HG02981 (cell line): Measurements from ENCODE around the gene GLCE.
"Not testable (repeated sequence)": the region's sequence is repeated elsewhere in the genome, so short reads cannot be mapped to it uniquely, and the experiment has no call there.

Source experiments
- ATAC-seq: cut with Tn5 transposase; IDR thresholded peaks from one replicate; pipeline ENCODE4 v1.9.1; 2021; ENCODE audit warnings: mild to moderate bottlenecking, moderate library complexity; ENCODE audit not compliant: unreplicated experiment

Gene GLCE

DNA sequence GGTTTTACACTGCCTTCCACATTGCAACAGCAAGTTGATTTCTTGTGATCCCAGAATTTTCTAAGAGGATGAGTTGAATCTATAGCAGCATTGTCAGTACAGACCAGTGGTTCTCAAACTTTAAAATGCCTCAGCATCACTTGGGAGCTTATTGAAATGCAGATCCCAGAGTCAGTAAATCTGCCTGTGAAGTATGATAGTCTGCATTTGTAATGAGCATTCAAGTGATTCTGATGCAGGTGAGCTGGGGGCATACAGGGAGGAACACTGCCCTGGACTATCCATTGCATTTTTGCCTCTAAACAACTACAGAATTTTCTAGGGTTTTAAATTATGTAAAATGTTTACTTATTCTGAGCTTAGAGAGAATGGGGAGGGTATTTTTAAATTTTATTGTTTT is 110.8 kb downstream of the GLCE start:
- no peak for ATAC-seq

GRCh38 chr15:69272139-69272538 is 111.7 kb downstream of the GLCE start:
- no peak for ATAC-seq

GRCh38 chr15:69272891-69273290 is 112.5 kb downstream of the GLCE start:
- no peak for ATAC-seq

DNA sequence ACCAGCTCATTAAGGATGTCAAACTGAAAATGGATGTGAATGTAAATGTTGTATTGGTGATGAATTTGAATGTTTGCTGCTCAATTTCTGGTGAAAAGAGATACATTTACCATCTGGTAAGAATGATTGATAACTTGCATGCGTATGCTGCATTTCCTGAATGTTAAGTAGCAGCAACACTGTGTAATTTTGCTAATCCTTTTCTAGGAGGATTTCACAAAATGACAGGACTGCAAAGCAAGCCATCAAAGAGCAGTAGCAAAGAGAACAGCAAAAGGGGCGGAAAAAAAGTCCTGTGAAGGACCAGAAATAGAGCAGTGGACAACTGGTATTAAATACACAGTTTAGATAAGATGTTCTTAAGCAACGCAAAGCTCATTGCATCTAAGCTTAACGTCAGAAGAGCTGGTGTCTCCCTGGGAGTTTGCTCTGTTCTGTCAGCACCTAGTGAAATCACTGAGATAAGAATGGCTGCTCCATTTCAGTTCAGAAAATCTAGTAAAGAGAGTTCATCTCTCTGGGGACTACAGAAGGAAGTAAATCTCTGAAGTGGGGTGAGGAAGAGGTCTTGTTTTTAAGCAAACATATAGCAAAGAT is 114.7 kb downstream of the GLCE start:
- ATAC-seq = no peak

DNA sequence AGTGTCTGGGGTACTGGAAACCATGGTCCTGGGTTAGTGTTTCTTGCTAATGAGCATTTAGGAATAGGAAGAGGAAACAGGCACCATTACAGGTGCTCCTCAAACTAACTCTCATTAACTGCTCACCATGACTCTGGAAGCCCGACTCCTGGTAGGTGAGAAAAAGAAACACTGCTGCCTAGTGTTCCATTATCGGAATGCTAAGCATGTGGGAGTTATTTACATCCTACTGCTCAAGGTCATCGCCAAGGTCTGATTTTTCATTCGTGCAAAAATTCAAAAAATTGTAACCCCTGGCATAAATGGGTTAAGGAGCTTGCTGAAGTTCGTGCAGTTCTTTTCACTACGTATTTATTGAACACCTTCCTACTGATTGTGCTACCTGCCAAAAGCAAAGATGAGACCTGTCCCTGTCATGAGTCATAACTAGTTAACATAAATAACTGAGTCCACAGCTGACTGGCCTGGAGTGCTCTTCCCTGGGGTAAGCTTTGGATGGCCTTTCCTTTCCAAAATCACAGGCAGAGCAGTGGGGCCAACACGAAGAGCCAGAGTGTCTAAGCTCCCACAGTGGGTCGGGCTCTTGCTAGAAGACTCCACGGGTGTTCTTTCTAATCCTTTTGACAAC is 115.6 kb downstream of the GLCE start:
- ATAC-seq = no peak

GRCh38 chr15:69277316-69277715 is 116.9 kb downstream of the GLCE start:
- no peak for ATAC-seq

- ATAC-seq = no peak
Measured at GRCh38 chr15:69279636-69280035, 119.2 kb downstream of the GLCE start.

DNA sequence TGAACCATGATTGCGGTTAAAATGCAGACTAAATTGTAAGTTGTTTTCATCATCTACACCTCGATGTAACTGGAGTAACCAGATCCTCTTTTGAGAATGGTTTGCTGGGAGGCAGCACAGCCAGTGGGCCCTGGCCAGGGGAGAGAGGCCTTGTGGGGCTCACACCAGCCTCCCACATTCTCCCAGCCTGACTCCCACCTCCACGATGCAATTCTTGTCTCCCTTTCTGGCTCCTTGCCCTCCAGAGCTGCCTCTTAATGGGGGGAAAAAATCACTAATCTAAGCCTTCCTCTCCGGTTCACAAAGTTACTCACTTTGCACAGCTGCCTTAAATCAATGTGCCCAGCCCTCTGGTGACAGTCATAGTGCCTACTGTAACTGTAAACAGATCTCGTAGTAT is 120.3 kb downstream of the GLCE start:
- no peak for ATAC-seq

GRCh38 chr15:69282104-69282743 is 121.8 kb downstream of the GLCE start:
- ATAC-seq = no peak

- no peak for ATAC-seq
Measured at GRCh38 chr15:69285834-69286233, 125.4 kb downstream of the GLCE start.

- ATAC-seq = no peak
Measured at GRCh38 chr15:69288011-69288410, 127.6 kb downstream of the GLCE start.

DNA sequence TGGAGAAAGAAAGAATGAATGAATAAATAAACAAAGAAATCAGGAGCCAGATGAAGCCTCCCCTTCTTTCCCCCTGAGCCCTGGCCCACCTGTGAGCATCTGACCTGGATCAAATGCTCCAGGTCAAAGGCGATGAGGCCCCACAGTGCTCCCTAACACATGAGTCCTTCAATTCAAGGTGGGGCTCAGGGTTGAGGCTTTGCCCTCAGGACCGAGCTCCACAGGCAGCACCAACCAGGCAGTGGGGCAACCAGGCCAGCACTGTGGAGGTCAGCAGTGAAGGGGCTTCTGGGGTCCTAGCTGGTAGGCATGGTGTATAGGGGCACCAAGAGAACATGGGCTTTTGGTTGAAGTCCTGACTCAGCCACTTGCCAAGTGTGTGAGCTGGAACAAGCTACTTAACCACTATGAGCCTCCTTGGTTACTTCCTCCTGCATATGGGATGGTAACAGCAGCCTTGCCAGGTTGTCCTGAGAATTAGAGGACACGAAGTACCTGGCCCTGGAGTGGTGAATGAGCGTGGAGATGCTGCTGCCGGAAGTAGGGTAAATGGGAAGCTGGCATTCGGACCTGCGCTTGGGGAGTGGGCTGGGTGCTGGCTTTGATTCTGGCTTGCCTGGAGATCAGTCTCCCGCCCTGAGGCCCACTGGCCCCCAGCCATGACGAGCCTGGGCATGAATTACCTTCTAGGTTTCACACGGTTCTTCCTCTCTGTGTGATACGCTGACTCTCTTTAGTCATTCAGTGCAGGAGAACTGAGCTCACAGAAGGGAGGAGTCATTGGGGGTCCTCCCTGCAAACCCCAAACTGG is 128.3 kb downstream of the GLCE start:
- ATAC-seq = no peak

GRCh38 chr15:69289342-69290146 is 129.1 kb downstream of the GLCE start:
- ATAC-seq = no peak

GRCh38 chr15:69290346-69291164 is 130.1 kb downstream of the GLCE start:
- no peak for ATAC-seq

DNA sequence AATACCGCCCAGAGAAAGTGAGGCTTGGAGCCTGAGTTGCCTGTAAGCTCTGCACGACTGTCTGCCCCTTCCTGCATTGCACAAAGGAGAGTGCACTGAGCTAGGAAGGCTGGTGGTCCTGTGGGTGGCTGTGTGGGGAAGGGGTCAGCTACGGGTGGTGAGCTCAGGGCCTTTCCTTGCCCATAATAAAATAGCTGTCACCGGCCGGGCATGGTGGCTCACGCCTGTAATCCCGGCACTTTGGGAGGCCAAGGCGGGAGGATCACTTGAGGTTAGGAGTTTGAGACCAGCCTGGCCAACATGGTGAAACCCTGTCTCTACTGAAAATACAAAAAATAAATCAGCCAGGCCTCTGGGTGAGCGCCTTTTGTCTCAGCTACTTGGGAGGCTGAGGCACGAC is 131.2 kb downstream of the GLCE start:
- ATAC-seq = not testable (repeated sequence)

- no peak for ATAC-seq
Measured at GRCh38 chr15:69292826-69293420, 132.5 kb downstream of the GLCE start.

DNA sequence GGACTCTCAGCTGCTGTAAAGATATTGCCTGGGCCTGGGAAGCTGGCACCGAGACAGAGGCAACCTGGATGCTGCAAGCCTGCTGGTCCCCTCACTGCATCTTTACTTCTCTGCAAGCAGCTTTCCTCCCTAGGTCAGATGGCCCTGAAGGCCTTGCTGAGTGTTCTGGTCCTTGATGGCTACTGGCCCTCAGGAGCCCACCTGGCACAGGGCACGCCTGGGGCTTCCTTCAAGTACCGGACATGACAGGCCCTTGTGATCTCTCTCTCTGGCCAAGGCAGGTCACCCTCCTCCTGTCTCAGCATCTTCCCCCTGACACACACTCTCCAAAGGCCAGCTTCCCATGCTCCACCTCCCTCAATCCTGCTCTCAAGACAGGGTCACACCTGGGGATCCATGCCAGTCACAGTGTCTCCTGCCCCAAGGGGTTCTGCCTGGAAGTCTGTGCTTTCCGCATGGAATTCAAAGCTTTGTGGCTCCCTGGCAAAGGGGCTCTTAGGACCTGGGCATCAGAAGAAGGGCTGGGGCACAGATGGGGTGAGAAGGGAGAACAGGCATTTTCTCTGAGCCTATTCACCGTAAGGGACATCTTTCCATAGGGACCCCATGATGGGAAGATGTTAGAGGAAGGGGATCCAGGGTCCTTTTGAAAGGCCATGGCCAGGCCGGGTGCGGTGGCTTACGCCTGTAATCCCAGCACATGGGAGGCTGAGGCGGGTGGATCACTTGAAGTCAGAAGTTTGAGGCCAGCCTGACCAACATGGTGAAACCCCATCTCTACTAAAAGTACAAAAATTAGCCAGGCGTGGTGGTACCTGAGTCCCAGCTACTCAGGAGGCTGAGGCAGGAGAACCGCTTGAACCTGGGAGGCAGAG is 133.5 kb downstream of the GLCE start:
- no peak for ATAC-seq

DNA sequence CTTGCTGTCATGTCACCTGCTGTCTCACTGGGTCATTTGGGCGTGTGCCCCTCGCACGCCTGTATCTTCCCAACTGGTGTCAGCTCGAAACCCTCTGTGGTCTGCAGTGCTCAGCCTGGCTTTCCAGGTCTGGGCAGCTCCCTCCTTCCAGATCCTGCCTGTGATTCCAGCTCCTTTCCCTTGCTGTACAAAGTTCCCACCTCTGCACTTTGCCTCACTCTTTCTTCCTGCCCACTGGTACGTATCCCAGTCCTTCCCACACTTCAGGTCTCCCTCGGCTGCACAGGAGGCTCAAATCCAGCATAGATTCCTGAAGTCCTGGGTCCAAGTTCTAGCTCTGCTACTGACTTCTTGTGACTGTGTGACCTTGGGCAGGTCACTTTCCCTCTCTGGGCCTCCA is 136.2 kb downstream of the GLCE start:
- ATAC-seq = no peak
